ENCODE data around the gene ESPNL. TPM values are rescaled to one million over a fixed set of nuclear protein-coding genes. Genes with fewer than 3 reads are reported as not detected.
A peak's percentile ranks its signal among the peaks of the same experiment; 100 is the strongest.

Gene ESPNL
- total RNA-seq, 1 donor: 1.3 TPM

GRCh38 chr2:238067939-238068338, 32.2 kb upstream of the ESPNL start:
- TF ChIP-seq CTCF (IDR thresholded peaks at IDR 0.05; ENCODE audit: insufficient read depth, low read depth, low read length): no peak
- no peak for DNase-seq (ENCODE audit: low read depth)
- H3K4me3 ChIP-seq (ENCODE audit: low read depth, low read length): no peak overlapping the region

GRCh38 chr2:238069021-238069709, 31.0 kb upstream of the ESPNL start:
- H3K4me3 ChIP-seq (ENCODE audit: low read depth, low read length): no peak overlapping the region
- no peak for TF ChIP-seq CTCF (IDR thresholded peaks at IDR 0.05; ENCODE audit: insufficient read depth, low read depth, low read length)
- no peak for DNase-seq (ENCODE audit: low read depth)

GRCh38 chr2:238069877-238070276, 30.3 kb upstream of the ESPNL start:
- no peak overlapping the region for H3K4me3 ChIP-seq (ENCODE audit: low read depth, low read length)
- DNase-seq (ENCODE audit: low read depth): no peak
- no peak for TF ChIP-seq CTCF (IDR thresholded peaks at IDR 0.05; ENCODE audit: insufficient read depth, low read depth, low read length)

GRCh38 chr2:238075397-238075796, 24.7 kb upstream of the ESPNL start:
- no peak for TF ChIP-seq CTCF (IDR thresholded peaks at IDR 0.05; ENCODE audit: insufficient read depth, low read depth, low read length)
- no peak overlapping the region for H3K4me3 ChIP-seq (ENCODE audit: low read depth, low read length)
- DNase-seq (ENCODE audit: low read depth): no peak

- no peak overlapping the region for H3K4me3 ChIP-seq (ENCODE audit: low read depth, low read length)
- TF ChIP-seq CTCF (IDR thresholded peaks at IDR 0.05; ENCODE audit: insufficient read depth, low read depth, low read length): no peak
- DNase-seq (ENCODE audit: low read depth): peak; percentile 30
These were observed 22.8 kb upstream of the ESPNL start for GRCh38 chr2:238077292-238077691.

- no peak for TF ChIP-seq CTCF (IDR thresholded peaks at IDR 0.05; ENCODE audit: insufficient read depth, low read depth, low read length)
- H3K4me3 ChIP-seq (ENCODE audit: low read depth, low read length): no peak overlapping the region
- DNase-seq (ENCODE audit: low read depth): no peak
These were observed 20.2 kb upstream of the ESPNL start for GRCh38 chr2:238079874-238080327.

GRCh38 chr2:238080518-238080917, 19.6 kb upstream of the ESPNL start:
- DNase-seq (ENCODE audit: low read depth): no peak
- no peak for TF ChIP-seq CTCF (IDR thresholded peaks at IDR 0.05; ENCODE audit: insufficient read depth, low read depth, low read length)
- no peak overlapping the region for H3K4me3 ChIP-seq (ENCODE audit: low read depth, low read length)
